ENCODE data around the gene CPLX1.

Gene CPLX1

GRCh38 chr4:855880-856224 lies 29.9 kb upstream of the CPLX1 start:
- no peak for DNase-seq (ENCODE audit: low read depth in 2 of 2)

GRCh38 chr4:854356-854755 lies 28.4 kb upstream of the CPLX1 start:
- DNase-seq (ENCODE audit: low read depth in 2 of 2) = no peak

- no peak for DNase-seq (ENCODE audit: low read depth in 2 of 2)
These were observed 27.5 kb upstream of the CPLX1 start for GRCh38 chr4:853416-853781.

- no peak for DNase-seq (ENCODE audit: low read depth in 2 of 2)
These were observed 25.9 kb upstream of the CPLX1 start for GRCh38 chr4:851701-852430.

- DNase-seq (ENCODE audit: low read depth in 2 of 2) = no peak
These were observed 24.5 kb upstream of the CPLX1 start for GRCh38 chr4:850323-850945.

- DNase-seq (ENCODE audit: low read depth in 2 of 2) = no peak
These were observed 23.7 kb upstream of the CPLX1 start for GRCh38 chr4:849478-850175.

GRCh38 chr4:848803-849477 lies 23.0 kb upstream of the CPLX1 start:
- DNase-seq (ENCODE audit: low read depth in 2 of 2) = no peak

- DNase-seq (ENCODE audit: low read depth in 2 of 2) = no peak
These were observed 22.4 kb upstream of the CPLX1 start for GRCh38 chr4:848307-848691.

GRCh38 chr4:845836-846251 lies 19.9 kb upstream of the CPLX1 start:
- DNase-seq (ENCODE audit: low read depth in 2 of 2) = no peak

GRCh38 chr4:845233-845835 lies 19.4 kb upstream of the CPLX1 start:
- DNase-seq (ENCODE audit: low read depth in 2 of 2) = no peak

- no peak for DNase-seq (ENCODE audit: low read depth in 2 of 2)
These were observed 18.9 kb upstream of the CPLX1 start for GRCh38 chr4:844752-845232.

- no peak for DNase-seq (ENCODE audit: low read depth in 2 of 2)
These were observed 13.9 kb upstream of the CPLX1 start for GRCh38 chr4:839675-840443.

- no peak for DNase-seq (ENCODE audit: low read depth in 2 of 2)
These were observed 11.8 kb upstream of the CPLX1 start for GRCh38 chr4:837772-838171.

GRCh38 chr4:836750-837301 lies 10.9 kb upstream of the CPLX1 start:
- DNase-seq (ENCODE audit: low read depth in 2 of 2) = no peak

GRCh38 chr4:836003-836511 lies 10.1 kb upstream of the CPLX1 start:
- DNase-seq (ENCODE audit: low read depth in 2 of 2) = no peak

GRCh38 chr4:835148-836002 lies 9.4 kb upstream of the CPLX1 start:
- no peak for DNase-seq (ENCODE audit: low read depth in 2 of 2)

- DNase-seq (ENCODE audit: low read depth in 2 of 2) = no peak
These were observed 8.6 kb upstream of the CPLX1 start for GRCh38 chr4:834368-835147.

GRCh38 chr4:833731-834367 lies 7.9 kb upstream of the CPLX1 start:
- no peak for DNase-seq (ENCODE audit: low read depth in 2 of 2)

GRCh38 chr4:833156-833555 lies 7.2 kb upstream of the CPLX1 start:
- no peak for DNase-seq (ENCODE audit: low read depth in 2 of 2)

All from stimulated activated CD8-positive, alpha-beta memory T cell treated with anti-CD3 and anti-CD28 coated beads, Interleukin-2, amount 100 ng/mL, for 1 hour (primary cell).